WTC11 (cell line): Measurements from ENCODE around the gene FALEC.

Source experiments
- ATF1 ChIP-seq: sonication (generic); formaldehyde crosslinking; IDR thresholded peaks from 2 replicates; pipeline ENCODE4 v1.8.1; 2023; ENCODE audit warnings: mild to moderate bottlenecking, moderate library complexity, missing genetic modification reagents
- FOXJ3 ChIP-seq: sonication (generic); formaldehyde crosslinking; IDR thresholded peaks from 2 replicates; pipeline ENCODE4 v1.9.0; 2021; ENCODE audit warnings: missing genetic modification reagents, mild to moderate bottlenecking, borderline replicate concordance
- FOXK1 ChIP-seq: sonication (generic); formaldehyde crosslinking; IDR thresholded peaks from 2 replicates; pipeline ENCODE4 v1.8.0; 2022; ENCODE audit warnings: mild to moderate bottlenecking, moderate library complexity, missing genetic modification reagents
- TF ChIP-seq, protein P1 (sequence below): sonication (generic); formaldehyde crosslinking; IDR thresholded peaks from 2 replicates; pipeline ENCODE4 v1.8.0; 2023; ENCODE audit warnings: mild to moderate bottlenecking, missing genetic modification reagents
- TF ChIP-seq, protein P2 (sequence below): fragments of 200-600 bp; IDR thresholded peaks from 2 replicates; pipeline ENCODE4 v1.8.0; 2022; ENCODE audit warnings: antibody characterized with exemption
- TF ChIP-seq, protein P3 (sequence below): sonication (generic); formaldehyde crosslinking; IDR thresholded peaks from 2 replicates; pipeline ENCODE4 v1.8.1; 2023; ENCODE audit warnings: mild to moderate bottlenecking, missing genetic modification reagents, borderline replicate concordance
- TF ChIP-seq, protein P4 (sequence below): sonication (generic); formaldehyde crosslinking; IDR thresholded peaks from 2 replicates; pipeline ENCODE4 v1.8.1; 2022; ENCODE audit warnings: mild to moderate bottlenecking, missing genetic modification reagents, moderate library complexity, borderline replicate concordance

DNA sequence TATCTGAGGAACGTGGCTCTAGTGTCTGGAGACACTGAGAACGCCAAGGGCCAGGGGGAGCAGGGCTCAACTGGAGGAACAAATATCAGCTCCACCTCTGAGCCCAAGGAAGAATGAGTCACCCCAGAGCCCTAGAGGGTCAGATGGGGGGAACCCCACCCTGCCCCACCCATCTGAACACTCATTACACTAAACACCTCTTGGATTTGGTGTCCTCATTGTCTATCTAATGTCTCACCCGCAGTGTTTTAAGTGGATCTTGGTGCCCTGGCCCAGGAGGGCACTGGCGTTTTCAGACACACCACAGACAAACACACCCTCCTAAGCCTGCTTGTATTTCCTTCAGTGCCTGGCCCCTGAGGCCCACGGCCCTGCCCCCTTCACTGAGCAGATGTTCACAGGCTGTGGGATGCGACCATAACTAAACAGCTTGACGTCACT, 2.2 kb upstream of the FALEC start:
- TF ChIP-seq, protein P1, sequence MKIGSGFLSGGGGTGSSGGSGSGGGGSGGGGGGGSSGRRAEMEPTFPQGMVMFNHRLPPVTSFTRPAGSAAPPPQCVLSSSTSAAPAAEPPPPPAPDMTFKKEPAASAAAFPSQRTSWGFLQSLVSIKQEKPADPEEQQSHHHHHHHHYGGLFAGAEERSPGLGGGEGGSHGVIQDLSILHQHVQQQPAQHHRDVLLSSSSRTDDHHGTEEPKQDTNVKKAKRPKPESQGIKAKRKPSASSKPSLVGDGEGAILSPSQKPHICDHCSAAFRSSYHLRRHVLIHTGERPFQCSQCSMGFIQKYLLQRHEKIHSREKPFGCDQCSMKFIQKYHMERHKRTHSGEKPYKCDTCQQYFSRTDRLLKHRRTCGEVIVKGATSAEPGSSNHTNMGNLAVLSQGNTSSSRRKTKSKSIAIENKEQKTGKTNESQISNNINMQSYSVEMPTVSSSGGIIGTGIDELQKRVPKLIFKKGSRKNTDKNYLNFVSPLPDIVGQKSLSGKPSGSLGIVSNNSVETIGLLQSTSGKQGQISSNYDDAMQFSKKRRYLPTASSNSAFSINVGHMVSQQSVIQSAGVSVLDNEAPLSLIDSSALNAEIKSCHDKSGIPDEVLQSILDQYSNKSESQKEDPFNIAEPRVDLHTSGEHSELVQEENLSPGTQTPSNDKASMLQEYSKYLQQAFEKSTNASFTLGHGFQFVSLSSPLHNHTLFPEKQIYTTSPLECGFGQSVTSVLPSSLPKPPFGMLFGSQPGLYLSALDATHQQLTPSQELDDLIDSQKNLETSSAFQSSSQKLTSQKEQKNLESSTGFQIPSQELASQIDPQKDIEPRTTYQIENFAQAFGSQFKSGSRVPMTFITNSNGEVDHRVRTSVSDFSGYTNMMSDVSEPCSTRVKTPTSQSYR: no peak
- TF ChIP-seq, protein P2, sequence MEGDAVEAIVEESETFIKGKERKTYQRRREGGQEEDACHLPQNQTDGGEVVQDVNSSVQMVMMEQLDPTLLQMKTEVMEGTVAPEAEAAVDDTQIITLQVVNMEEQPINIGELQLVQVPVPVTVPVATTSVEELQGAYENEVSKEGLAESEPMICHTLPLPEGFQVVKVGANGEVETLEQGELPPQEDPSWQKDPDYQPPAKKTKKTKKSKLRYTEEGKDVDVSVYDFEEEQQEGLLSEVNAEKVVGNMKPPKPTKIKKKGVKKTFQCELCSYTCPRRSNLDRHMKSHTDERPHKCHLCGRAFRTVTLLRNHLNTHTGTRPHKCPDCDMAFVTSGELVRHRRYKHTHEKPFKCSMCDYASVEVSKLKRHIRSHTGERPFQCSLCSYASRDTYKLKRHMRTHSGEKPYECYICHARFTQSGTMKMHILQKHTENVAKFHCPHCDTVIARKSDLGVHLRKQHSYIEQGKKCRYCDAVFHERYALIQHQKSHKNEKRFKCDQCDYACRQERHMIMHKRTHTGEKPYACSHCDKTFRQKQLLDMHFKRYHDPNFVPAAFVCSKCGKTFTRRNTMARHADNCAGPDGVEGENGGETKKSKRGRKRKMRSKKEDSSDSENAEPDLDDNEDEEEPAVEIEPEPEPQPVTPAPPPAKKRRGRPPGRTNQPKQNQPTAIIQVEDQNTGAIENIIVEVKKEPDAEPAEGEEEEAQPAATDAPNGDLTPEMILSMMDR: no peak
- TF ChIP-seq, protein P3, sequence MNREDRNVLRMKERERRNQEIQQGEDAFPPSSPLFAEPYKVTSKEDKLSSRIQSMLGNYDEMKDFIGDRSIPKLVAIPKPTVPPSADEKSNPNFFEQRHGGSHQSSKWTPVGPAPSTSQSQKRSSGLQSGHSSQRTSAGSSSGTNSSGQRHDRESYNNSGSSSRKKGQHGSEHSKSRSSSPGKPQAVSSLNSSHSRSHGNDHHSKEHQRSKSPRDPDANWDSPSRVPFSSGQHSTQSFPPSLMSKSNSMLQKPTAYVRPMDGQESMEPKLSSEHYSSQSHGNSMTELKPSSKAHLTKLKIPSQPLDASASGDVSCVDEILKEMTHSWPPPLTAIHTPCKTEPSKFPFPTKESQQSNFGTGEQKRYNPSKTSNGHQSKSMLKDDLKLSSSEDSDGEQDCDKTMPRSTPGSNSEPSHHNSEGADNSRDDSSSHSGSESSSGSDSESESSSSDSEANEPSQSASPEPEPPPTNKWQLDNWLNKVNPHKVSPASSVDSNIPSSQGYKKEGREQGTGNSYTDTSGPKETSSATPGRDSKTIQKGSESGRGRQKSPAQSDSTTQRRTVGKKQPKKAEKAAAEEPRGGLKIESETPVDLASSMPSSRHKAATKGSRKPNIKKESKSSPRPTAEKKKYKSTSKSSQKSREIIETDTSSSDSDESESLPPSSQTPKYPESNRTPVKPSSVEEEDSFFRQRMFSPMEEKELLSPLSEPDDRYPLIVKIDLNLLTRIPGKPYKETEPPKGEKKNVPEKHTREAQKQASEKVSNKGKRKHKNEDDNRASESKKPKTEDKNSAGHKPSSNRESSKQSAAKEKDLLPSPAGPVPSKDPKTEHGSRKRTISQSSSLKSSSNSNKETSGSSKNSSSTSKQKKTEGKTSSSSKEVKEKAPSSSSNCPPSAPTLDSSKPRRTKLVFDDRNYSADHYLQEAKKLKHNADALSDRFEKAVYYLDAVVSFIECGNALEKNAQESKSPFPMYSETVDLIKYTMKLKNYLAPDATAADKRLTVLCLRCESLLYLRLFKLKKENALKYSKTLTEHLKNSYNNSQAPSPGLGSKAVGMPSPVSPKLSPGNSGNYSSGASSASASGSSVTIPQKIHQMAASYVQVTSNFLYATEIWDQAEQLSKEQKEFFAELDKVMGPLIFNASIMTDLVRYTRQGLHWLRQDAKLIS: no peak
- no peak for TF ChIP-seq FOXJ3 (CRISPR knock-in tag)
- TF ChIP-seq, protein P4, sequence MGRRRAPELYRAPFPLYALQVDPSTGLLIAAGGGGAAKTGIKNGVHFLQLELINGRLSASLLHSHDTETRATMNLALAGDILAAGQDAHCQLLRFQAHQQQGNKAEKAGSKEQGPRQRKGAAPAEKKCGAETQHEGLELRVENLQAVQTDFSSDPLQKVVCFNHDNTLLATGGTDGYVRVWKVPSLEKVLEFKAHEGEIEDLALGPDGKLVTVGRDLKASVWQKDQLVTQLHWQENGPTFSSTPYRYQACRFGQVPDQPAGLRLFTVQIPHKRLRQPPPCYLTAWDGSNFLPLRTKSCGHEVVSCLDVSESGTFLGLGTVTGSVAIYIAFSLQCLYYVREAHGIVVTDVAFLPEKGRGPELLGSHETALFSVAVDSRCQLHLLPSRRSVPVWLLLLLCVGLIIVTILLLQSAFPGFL (CRISPR knock-in tag): no peak
- no peak for TF ChIP-seq ATF1 (CRISPR knock-in tag)
- TF ChIP-seq FOXK1 (CRISPR knock-in tag): no peak
